Measurements from ENCODE around the gene MAST4.
"Not testable (repeated sequence)": the region's sequence is repeated elsewhere in the genome, so short reads cannot be mapped to it uniquely, and the experiment has no call there.

The MAST4 gene

DNA sequence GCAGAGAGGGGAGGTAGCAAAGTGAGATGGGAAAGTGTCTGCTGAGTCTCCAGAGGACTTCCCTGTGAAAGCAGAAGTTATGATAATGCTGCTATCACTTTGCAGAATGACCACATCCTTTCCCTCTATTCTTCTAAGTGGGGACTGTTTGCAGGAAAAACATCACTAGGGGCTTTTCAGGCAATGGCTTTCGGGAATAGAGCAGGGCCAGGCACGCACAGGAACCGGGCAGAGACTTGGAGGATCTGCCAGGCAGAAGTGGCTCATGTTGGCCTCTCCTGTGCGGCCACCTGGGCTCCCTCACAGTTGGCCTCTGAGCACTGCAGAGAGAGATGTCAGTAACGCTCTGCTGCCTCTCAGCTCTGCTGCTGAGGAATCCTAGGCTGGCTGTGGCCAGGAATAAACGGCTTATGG, 214.7 kb downstream of the MAST4 start:
- DNase-seq (ENCODE audit: low spot score): no peak

DNA sequence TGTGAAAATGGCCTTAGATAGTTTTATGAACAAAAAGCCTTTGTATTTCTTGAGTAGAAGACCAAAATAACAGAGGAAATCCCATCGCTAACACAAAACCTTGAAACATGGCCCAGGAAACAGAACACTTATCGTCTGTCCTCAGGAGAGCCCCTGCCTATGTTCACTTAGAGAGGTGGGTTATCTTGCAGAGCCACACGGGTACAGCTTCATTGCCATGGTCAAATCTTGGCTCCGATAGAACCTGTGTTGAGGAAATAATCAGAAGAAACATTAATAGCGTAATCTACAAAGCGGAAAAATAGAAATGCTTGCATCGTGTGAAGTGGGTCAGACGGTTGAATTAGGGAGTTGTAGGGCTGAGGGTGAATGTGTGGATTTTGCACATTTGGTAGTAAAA, 216.1 kb downstream of the MAST4 start:
- no peak for DNase-seq (ENCODE audit: low spot score)

DNA sequence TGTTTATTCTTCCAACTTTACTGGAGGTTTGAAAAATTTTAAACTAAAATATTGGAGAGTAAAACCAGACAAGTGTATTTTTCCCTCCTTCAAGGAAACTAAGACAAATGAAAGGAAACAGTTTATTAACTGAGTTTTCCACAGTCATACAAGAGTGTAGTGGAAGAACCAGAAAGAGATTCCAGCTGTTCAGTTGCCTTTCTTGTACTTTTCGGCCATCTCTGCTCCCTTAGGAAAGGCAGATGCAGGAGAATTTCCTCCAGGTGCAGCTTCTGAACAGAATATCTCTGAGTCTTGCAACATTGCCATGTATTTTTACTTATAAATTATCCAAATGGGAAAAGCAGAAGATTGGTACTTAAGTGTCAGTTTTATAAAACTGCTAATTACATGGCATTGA, 217.1 kb downstream of the MAST4 start:
- DNase-seq (ENCODE audit: low spot score): no peak

- DNase-seq (ENCODE audit: low spot score): peak; percentile 61
These were observed 218.2 kb downstream of the MAST4 start for GRCh38 chr5:66814146-66814991.

- no peak for DNase-seq (ENCODE audit: low spot score)
These were observed 222.2 kb downstream of the MAST4 start for GRCh38 chr5:66818304-66818934.

- no peak for DNase-seq (ENCODE audit: low spot score)
These were observed 222.7 kb downstream of the MAST4 start for GRCh38 chr5:66818935-66819328.

DNA sequence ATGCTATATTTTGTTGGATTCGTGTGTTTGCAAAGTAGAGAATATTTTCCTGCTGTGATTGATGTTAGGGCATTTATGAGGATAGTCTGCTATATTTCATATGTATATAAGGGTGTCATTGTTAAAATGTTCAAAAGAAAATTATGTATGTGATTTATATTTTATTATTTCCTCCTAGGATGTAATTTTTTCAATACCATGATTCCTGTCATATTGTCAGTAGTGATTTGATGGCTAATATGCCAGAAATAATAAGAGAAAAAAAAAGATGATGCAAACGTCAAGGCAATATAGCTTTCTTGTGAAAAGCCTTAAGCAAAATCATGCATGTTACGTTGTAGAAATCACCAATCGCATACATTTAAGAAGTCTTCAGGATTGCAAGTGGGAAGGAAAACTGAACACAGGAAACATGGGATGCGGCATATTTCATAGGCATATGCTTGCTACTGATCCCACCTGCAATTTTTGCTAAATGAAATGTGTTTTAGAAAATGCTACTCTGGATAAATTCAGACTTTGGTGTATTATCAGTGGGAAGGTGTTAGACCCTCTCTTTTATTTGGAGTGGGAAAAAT, 224.5 kb downstream of the MAST4 start:
- DNase-seq (ENCODE audit: low spot score): no peak

DNA sequence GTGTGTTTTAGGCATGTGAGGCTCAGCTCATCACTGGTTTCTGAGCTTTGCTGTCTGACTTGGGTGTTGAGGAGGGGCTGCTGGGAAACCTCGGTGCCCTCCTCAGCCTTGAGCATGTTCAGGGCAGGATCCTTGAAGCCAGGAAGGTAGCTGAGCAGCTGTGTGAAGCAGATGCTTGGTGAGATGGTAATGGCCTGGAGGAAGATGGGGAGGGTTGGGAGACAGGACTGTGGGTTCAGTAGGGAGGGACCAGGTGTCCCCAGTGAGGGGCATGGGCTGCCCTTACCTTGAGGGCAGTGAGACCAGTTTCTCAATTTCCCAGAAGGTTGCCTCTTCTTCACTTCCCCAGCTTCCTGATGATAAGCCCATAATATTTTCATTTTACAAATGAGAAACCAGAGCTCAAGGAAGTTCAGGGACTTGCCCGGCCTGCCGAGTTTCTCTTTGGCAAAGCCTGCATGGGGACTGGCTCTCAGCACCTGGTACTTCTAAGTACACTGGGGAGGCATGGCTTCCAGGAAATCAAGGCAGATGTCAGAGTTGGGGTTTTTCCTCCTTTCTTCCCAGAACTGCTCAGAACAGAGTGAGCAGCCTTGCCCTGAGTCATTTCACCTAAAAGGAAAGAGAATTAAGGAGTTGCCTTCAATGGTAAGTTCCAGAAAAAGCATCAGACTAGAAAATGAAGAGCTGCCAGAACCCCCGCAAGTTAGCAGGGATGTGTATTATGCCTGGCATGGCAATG, 225.7 kb downstream of the MAST4 start:
- DNase-seq (ENCODE audit: low spot score): no peak

- not testable (repeated sequence) for DNase-seq (ENCODE audit: low spot score)
These were observed 226.7 kb downstream of the MAST4 start for GRCh38 chr5:66822906-66823305.

GRCh38 chr5:66824476-66824875, 228.3 kb downstream of the MAST4 start:
- DNase-seq (ENCODE audit: low spot score): no peak

DNA sequence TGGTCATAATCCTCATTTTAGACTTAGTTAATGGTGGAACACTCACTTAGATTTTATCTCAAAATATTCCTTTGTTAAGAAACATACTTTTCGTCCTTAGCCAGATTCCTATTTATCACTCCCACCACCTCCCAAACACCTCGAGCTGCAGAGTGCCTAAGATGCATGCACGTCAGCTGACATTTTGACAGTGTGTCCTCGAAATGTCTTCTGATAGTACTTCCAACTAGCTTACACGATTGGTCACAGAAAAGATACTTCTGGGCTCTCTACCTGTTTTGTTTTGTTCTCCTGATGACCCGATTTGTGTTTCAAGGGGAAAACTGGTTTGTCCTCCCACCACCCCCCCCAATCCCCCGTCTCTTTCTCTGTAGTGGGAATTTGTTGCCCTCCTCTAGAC, 230.1 kb downstream of the MAST4 start:
- DNase-seq (ENCODE audit: low spot score): no peak

- DNase-seq (ENCODE audit: low spot score): no peak
These were observed 230.5 kb downstream of the MAST4 start for GRCh38 chr5:66826696-66827095.

DNA sequence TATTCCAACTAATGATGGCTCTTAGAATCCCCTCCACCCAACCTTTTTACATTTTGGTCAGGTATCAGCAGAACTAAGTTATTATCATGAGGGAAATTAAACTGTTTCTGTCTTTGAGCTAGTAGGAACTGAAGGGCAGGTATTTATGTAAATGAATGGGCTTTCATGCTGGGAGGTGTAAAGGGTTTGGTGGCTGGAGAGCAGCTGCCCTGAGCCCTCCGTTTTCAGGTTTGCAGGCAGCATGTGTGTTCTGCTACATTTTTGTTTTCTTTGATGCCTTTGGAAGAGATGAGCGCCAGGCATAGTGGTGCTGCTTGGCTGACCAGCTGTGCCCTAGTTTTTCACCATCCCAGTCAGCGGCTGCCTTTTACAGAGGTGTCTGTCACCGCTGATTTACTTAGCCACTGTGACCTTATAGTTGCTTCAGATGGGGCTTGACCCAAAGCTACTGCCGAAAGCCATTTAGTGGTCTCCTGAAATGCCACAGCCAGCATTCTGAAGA, 231.9 kb downstream of the MAST4 start:
- no peak for DNase-seq (ENCODE audit: low spot score)

DNA sequence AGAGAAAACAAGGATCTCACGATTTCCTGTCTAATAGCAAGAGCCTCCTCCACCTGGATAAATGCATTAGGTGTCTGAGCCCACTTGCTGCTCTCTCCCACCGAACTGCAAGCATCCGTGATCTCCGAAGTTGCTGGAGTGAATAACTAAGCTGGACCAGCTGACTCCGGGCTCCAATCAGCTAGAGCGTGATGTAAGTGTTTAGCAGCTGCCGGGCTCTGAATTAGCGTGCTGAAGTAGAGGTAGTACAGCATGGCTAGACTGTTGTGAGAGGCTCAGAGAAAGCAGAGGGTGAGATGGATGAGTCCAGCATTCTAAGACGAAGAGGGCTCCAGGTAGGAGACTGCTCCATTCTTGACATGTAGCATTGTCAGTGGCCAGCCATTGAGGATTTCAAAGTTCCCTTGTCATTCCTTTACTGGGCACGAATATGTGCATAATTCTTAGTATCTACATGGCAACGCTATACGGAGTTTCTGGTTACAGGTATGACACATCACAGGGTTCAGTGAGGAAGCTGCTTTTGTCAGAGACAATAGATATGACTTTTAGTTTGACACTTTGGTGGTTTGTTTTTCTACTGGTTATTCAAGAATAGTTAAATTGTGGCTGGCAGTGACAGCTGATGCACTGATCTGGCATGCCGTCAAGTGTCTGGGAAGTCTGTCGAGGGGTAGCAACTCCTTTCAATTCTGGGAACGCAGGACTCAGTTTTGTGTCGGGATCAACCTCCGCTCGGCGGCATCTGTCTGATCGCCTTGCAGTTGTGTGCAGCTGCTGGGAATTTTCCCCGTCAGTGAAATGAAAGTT, 232.6 kb downstream of the MAST4 start:
- DNase-seq (ENCODE audit: low spot score): peak; percentile 86

GRCh38 chr5:66829358-66829674, 233.1 kb downstream of the MAST4 start:
- DNase-seq (ENCODE audit: low spot score): no peak

DNA sequence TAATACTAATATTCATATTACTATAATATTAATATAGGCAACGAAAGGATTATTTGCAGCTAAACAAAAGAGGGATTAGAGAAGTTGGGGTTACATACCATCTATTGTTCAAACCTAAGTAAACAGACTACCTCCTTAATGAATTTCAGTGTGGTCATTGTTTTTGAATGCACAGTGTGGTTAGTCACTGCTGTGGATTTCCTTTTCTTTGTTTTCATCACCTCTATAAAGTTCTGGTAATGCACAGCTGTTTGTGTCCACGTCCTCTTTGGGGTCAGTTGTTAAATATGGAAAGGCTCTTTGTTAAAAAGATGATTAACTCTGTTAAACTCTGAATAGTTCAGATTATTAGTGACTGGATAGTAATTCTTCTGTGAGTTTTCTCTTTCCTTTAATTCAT, 233.6 kb downstream of the MAST4 start:
- DNase-seq (ENCODE audit: low spot score): peak; percentile 92

GRCh38 chr5:66830636-66831035, 234.4 kb downstream of the MAST4 start:
- peak; percentile 26 for DNase-seq (ENCODE audit: low spot score)

DNA sequence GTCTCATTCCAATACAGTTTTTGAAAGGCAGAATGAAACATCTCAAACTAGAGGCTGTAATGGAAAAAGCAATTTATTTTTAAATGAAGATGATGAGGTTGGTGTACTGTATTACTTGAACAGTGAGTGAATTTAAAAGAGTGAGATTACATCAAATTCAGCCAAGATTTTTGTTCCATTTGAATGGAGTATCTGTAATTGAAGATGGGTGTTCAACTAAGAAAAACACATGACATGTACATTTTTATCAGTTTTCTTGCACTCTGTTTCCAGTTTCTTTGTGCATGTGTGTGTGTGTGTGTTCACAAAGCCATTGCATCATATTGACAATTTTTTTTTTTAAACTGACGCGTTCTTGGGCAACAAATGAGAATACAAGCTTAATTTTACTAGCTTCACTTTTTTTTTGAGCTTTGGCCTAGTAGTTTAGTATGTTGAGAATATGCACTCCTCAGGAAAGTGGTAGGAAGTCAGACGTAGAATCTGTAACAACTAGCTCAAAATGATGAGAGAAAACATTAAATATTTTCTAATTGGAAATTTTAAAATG, 243.5 kb downstream of the MAST4 start:
- DNase-seq (ENCODE audit: low spot score): no peak

- no peak for DNase-seq (ENCODE audit: low spot score)
These were observed 244.4 kb downstream of the MAST4 start for GRCh38 chr5:66840511-66841013.

- no peak for DNase-seq (ENCODE audit: low spot score)
These were observed 245.1 kb downstream of the MAST4 start for GRCh38 chr5:66841264-66841663.

DNA sequence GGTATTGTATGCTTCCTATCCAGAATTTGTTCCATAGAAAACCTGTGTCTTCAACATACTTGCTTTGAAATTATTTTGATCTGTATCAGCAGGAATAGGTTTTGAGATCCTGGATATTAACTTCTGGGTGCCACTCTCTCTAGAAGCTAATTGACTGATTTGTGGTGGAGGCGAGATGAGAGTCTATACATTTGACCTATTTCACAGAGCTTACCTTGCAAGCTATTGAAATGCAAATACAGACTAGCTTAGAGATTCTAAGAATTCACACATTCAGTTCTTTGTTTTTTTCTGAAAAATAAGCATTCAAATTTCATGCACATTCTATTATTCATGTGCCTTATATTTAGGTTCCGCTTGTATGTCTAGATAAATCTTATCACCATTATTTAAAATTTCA, 246.3 kb downstream of the MAST4 start:
- no peak for DNase-seq (ENCODE audit: low spot score)

All from kidney capillary endothelial cell (primary cell).